ENCODE results near the gene GPR176. TPM values are rescaled to one million over a fixed set of nuclear protein-coding genes. Genes with fewer than 3 reads are reported as not detected.

GPR176 gene, protein sequence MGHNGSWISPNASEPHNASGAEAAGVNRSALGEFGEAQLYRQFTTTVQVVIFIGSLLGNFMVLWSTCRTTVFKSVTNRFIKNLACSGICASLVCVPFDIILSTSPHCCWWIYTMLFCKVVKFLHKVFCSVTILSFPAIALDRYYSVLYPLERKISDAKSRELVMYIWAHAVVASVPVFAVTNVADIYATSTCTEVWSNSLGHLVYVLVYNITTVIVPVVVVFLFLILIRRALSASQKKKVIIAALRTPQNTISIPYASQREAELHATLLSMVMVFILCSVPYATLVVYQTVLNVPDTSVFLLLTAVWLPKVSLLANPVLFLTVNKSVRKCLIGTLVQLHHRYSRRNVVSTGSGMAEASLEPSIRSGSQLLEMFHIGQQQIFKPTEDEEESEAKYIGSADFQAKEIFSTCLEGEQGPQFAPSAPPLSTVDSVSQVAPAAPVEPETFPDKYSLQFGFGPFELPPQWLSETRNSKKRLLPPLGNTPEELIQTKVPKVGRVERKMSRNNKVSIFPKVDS
- not detected for total RNA-seq

GRCh38 chr15:39919748-39920509 lies at the start of gene GPR176:
TSS of gene GPR176 (minus strand) at chr15:39920266. CDS start at chr15:39920026, 240 bp downstream.
- ATAC-seq (peak; percentile 35), DNase-seq (peak; percentile 44)
- peak within 1 kb of the TSS; percentile 76 for H3K4me3 Mint-ChIP-seq
- peaks cover 65% of the 10 kb centered on the region for H3K27me3 Mint-ChIP-seq
- CTCF ChIA-PET, result no interaction called here
- H3K4me1 Mint-ChIP-seq, result peaks cover 16% of the 10 kb centered on the region
- no peaks in the 10 kb centered on the region for H3K9me3 Mint-ChIP-seq (ENCODE audit: low read depth)
- H3K36me3 Mint-ChIP-seq, result peaks cover 3% of the 10 kb centered on the region
- H3K27ac Mint-ChIP-seq, result peak within 1 kb of the TSS; percentile 24

DNA sequence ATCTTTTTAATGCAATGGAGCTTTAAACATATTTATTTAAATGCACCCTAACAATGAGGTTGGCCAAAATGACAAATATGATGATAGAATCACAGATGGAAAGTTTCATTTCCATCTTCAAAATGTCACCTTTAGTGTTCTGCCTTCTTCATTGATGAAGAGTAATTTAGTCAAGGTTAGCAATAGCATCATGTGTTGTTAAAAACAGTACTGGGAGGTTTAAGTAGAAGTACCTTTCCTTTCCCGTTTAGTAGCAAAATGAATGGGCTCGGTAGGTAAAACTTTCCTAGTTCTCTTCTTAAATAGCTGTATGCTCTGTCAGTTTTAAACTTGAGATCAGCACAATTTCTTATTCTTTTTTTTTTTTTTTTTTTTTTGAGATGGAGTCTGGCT lies 48.9 kb upstream of the GPR176 start:
- no peaks in the 10 kb centered on the region for H3K9me3 Mint-ChIP-seq (ENCODE audit: low read depth)
- peaks cover 12% of the 10 kb centered on the region for H3K4me1 Mint-ChIP-seq
- no peak for DNase-seq
- no peaks in the 10 kb centered on the region for H3K27me3 Mint-ChIP-seq
- no peak overlapping the region for H3K4me3 Mint-ChIP-seq
- CTCF ChIA-PET, result no interaction called here
- H3K27ac Mint-ChIP-seq, result no peak overlapping the region
- peaks cover 30% of the 10 kb centered on the region for H3K36me3 Mint-ChIP-seq
- ATAC-seq, result no peak

DNA sequence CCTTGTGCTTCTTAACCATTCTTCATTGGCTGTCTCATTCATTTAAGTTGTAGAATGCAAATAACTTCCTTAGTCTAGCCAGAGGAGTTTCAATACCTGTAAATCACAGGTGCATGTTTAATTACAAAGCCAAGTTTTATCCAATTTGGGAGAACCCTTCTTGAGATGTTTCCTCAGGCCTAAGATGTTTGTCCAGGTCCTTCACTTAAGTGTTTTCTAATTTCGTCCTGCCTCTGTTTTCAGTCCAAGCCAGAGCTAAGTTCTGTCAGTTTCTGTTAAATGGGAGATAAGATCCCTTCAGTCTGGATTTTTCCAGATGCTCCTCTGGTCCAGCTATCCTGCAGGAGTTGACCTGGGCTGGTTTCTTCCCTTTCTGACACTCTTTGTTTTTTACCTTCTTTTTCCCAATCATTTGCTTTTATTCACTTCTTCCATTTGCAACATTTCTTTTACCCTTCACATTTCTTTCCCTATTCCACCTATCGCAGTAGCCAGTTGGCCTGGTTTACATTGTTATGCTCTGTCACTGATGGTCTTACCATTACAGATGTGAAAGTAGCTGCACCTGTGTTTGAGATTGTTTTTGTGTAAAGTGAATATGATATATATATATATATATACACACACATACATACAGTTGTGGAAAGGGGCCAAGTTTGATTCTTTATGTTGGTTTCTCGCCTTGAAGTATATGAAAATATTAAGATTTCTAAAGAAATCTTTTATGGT lies 48.4 kb upstream of the GPR176 start:
- Mint-ChIP-seq H3K4me3 (no peak overlapping the region), H3K4me1 (peaks cover 12% of the 10 kb centered on the region), H3K9me3 (ENCODE audit: low read depth) (no peaks in the 10 kb centered on the region), H3K27ac (no peak overlapping the region), H3K27me3 (no peaks in the 10 kb centered on the region), H3K36me3 (peaks cover 30% of the 10 kb centered on the region)
- no peak for ATAC-seq
- CTCF ChIA-PET, result no interaction called here
- no peak for DNase-seq

DNA sequence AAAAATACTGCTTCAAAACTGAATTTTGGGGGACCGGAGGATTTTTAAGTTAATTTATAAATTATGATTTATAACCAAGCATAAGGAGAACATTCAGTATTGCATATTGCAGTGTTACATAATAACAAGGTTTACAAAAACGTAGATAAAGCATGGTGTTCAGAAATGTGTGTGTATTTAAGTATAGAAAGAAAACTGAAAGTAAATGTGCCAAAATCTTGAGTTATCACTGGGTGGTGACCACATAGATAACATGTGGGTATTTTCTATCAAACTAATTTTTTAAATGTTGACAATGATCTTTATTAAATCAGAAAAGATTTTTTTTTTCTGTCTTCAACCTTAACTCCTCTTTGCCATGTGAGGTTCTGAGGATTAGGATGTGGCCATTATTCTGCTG lies 46.5 kb upstream of the GPR176 start:
- H3K27ac Mint-ChIP-seq, result no peak overlapping the region

GRCh38 chr15:39963786-39964185 lies 43.7 kb upstream of the GPR176 start:
- H3K4me3 Mint-ChIP-seq, result no peak overlapping the region

More for the DNA sequence above, 46.5 kb upstream of the GPR176 start:
- DNase-seq (no peak), ATAC-seq (peak; percentile 42)
- Mint-ChIP-seq H3K36me3 (peaks cover 30% of the 10 kb centered on the region), H3K4me3 (no peak overlapping the region), H3K9me3 (ENCODE audit: low read depth) (no peaks in the 10 kb centered on the region), H3K27me3 (no peaks in the 10 kb centered on the region), H3K4me1 (peaks cover 12% of the 10 kb centered on the region)
- CTCF ChIA-PET, result no interaction called here

DNA sequence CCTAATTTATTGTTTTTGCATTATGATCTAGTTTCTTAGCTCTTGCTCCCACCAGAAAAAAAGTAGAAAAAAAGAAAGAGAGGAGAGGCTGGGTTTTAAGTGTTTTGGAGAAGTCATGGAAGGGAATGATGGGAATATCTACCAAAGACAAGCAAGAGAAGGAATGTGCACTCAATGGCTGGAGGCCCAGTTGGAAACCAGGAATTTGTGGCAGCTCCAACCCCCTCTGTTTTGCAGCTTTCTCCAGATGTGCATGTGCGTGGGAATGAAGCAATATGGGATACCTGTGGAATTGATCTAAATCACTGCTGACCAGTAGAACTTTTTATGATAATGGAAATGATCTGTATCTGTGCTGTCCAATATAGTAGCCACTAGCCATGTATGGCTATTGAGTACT lies 41.0 kb upstream of the GPR176 start:
- Mint-ChIP-seq H3K27me3 (no peaks in the 10 kb centered on the region), H3K36me3 (peaks cover 22% of the 10 kb centered on the region), H3K4me3 (no peak overlapping the region), H3K4me1 (peaks cover 2% of the 10 kb centered on the region), H3K27ac (no peak overlapping the region), H3K9me3 (ENCODE audit: low read depth) (no peaks in the 10 kb centered on the region)
- CTCF ChIA-PET, result no interaction called here
- DNase-seq (no peak), ATAC-seq (no peak)

More at GRCh38 chr15:39963786-39964185, 43.7 kb upstream of the GPR176 start:
- Mint-ChIP-seq H3K9me3 (ENCODE audit: low read depth) (no peaks in the 10 kb centered on the region), H3K4me1 (peaks cover 12% of the 10 kb centered on the region), H3K36me3 (peaks cover 28% of the 10 kb centered on the region), H3K27me3 (no peaks in the 10 kb centered on the region), H3K27ac (no peak overlapping the region)
- CTCF ChIA-PET, result no interaction called here
- DNase-seq, result no peak
- ATAC-seq, result no peak

GRCh38 chr15:39960411-39960810 lies 40.3 kb upstream of the GPR176 start:
- no peak overlapping the region for H3K27ac Mint-ChIP-seq
- H3K36me3 Mint-ChIP-seq, result peaks cover 18% of the 10 kb centered on the region
- no peak for ATAC-seq
- no peaks in the 10 kb centered on the region for H3K9me3 Mint-ChIP-seq (ENCODE audit: low read depth)
- H3K4me1 Mint-ChIP-seq, result no peaks in the 10 kb centered on the region
- H3K27me3 Mint-ChIP-seq, result no peaks in the 10 kb centered on the region
- H3K4me3 Mint-ChIP-seq, result no peak overlapping the region
- CTCF ChIA-PET, result no interaction called here
- no peak for DNase-seq

DNA sequence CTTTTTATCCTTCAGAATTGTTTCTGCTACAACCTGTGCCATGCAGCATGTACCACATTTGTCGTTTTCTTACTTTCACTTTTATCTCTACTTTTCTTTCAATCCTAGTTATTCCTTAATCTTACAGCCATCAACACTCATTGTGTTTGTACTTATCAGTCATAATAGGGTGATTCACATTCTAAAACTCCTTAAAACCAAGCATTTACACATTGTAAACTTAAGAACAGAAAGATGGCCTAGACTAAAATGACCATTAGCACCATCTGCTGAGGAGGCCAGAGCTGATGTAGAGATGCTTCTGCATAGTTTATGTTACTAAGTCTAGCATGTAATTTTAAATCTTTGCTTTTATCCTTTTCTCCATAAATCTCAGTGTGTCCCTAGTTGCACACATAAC lies 39.3 kb upstream of the GPR176 start:
- ATAC-seq (no peak), DNase-seq (no peak)
- H3K36me3 Mint-ChIP-seq, result peaks cover 20% of the 10 kb centered on the region
- no peaks in the 10 kb centered on the region for H3K4me1 Mint-ChIP-seq
- H3K27me3 Mint-ChIP-seq, result no peaks in the 10 kb centered on the region
- CTCF ChIA-PET, result interaction anchor here (0.7 kb wide), 1 partner anchor 43 kb away, joined by 3 read pairs; no protein-coding TSS in a partner anchor
- no peaks in the 10 kb centered on the region for H3K9me3 Mint-ChIP-seq (ENCODE audit: low read depth)
- H3K27ac Mint-ChIP-seq, result no peak overlapping the region
- H3K4me3 Mint-ChIP-seq, result no peak overlapping the region

- ATAC-seq, result no peak
- H3K27ac Mint-ChIP-seq, result no peak overlapping the region
- no peak for DNase-seq
- CTCF ChIA-PET, result interaction anchor here (1.4 kb wide), 1 partner anchor 9 kb away, joined by 3 read pairs; no protein-coding TSS in a partner anchor
- no peaks in the 10 kb centered on the region for H3K27me3 Mint-ChIP-seq
- no peaks in the 10 kb centered on the region for H3K4me1 Mint-ChIP-seq
- no peaks in the 10 kb centered on the region for H3K9me3 Mint-ChIP-seq (ENCODE audit: low read depth)
- no peak overlapping the region for H3K4me3 Mint-ChIP-seq
- H3K36me3 Mint-ChIP-seq, result peaks cover 23% of the 10 kb centered on the region
Observed at GRCh38 chr15:39957481-39957880, 37.4 kb upstream of the GPR176 start.

GRCh38 chr15:39953521-39953920 lies 33.5 kb upstream of the GPR176 start:
- Mint-ChIP-seq H3K36me3 (peaks cover 31% of the 10 kb centered on the region), H3K27ac (no peak overlapping the region), H3K27me3 (no peaks in the 10 kb centered on the region)

DNA sequence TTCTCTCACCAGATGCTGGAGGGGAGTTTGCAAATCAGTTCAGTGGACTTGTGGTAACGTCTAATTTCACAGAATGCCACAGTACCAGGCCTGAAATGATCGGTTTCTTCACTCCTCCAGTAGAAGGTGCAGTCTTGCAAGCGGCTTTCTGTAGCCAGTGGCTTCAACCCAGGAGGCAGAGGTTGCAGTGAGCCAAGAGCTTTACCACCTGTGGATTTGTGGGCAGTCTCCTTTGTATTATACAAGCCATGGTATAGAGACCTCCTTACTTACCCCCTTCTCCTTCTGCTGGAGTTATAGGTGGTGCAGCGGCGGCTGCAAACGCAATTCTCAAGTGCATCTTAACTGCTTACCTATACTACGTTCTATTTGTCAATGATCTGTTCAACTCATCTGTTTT lies 31.5 kb upstream of the GPR176 start:
- Mint-ChIP-seq H3K27me3 (no peaks in the 10 kb centered on the region), H3K4me1 (peaks cover 26% of the 10 kb centered on the region), H3K36me3 (peaks cover 25% of the 10 kb centered on the region), H3K4me3 (no peak overlapping the region), H3K9me3 (ENCODE audit: low read depth) (no peaks in the 10 kb centered on the region), H3K27ac (no peak overlapping the region)
- no peak for DNase-seq
- ATAC-seq, result no peak
- CTCF ChIA-PET, result no interaction called here

More at GRCh38 chr15:39953521-39953920, 33.5 kb upstream of the GPR176 start:
- no peak for DNase-seq
- Mint-ChIP-seq H3K4me1 (peaks cover 12% of the 10 kb centered on the region), H3K4me3 (no peak overlapping the region), H3K9me3 (ENCODE audit: low read depth) (no peaks in the 10 kb centered on the region)
- no peak for ATAC-seq
- CTCF ChIA-PET, result no interaction called here

DNA sequence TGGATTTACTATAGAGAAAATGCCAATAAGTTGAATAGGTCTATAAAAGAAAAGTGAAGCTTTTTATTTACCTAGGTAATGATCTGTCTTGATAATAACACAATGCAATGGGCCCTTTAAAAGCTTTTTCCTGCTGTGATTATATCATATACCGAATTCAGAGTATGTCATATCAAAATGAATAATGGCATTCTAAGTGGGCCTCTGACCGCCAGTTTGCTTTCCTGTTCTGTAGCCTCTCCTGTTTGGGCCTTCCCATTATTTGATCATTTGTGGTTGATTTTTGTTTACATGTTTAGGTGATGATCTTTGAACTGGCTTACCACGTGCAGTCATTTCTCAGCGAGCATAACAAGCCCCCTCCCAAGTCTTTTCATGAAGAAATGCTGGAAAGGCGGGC lies 28.8 kb upstream of the GPR176 start:
- no peak overlapping the region for H3K4me3 Mint-ChIP-seq
- no peak for DNase-seq
- no peaks in the 10 kb centered on the region for H3K9me3 Mint-ChIP-seq (ENCODE audit: low read depth)
- no peaks in the 10 kb centered on the region for H3K27me3 Mint-ChIP-seq
- no peak overlapping the region for H3K27ac Mint-ChIP-seq
- CTCF ChIA-PET, result interaction anchor here (1.0 to 2.1 kb wide), 3 partner anchors 9 to 44 kb away, joined by 3 to 8 read pairs (median 3); no protein-coding TSS in a partner anchor
- ATAC-seq, result no peak
- peaks cover 36% of the 10 kb centered on the region for H3K36me3 Mint-ChIP-seq
- H3K4me1 Mint-ChIP-seq, result peaks cover 30% of the 10 kb centered on the region
